ENCODE measurements around the gene SLC1A7.

Gene SLC1A7

GRCh38 chr1:53174971-53175913 is 32.8 kb upstream of the SLC1A7 start:
- no peak overlapping the region for H3K4me3 ChIP-seq (ENCODE audit: low read length)
- no peak for TF ChIP-seq CTCF (IDR thresholded peaks at IDR 0.05; ENCODE audit: insufficient read depth, low read depth, low read length, missing control alignments)
- no peak for DNase-seq (ENCODE audit: low read depth)

- no peak for TF ChIP-seq CTCF (IDR thresholded peaks at IDR 0.05; ENCODE audit: insufficient read depth, low read depth, low read length, missing control alignments)
- DNase-seq (ENCODE audit: low read depth), result no peak
Observed at GRCh38 chr1:53172426-53173128, 30.1 kb upstream of the SLC1A7 start.

GRCh38 chr1:53166912-53167311 is 24.5 kb upstream of the SLC1A7 start:
- no peak for TF ChIP-seq CTCF (IDR thresholded peaks at IDR 0.05; ENCODE audit: insufficient read depth, low read depth, low read length, missing control alignments)
- DNase-seq (ENCODE audit: low read depth), result no peak
- H3K4me3 ChIP-seq (ENCODE audit: low read length), result no peak overlapping the region

More at GRCh38 chr1:53172426-53173128, 30.1 kb upstream of the SLC1A7 start:
- H3K4me3 ChIP-seq (ENCODE audit: low read length), result no peak overlapping the region

- DNase-seq (ENCODE audit: low read depth), result no peak
- no peak overlapping the region for H3K4me3 ChIP-seq (ENCODE audit: low read length)
- no peak for TF ChIP-seq CTCF (IDR thresholded peaks at IDR 0.05; ENCODE audit: insufficient read depth, low read depth, low read length, missing control alignments)
Observed at GRCh38 chr1:53166366-53166765, 23.9 kb upstream of the SLC1A7 start.

GRCh38 chr1:53165408-53165961 is 23.0 kb upstream of the SLC1A7 start:
- DNase-seq (ENCODE audit: low read depth), result no peak
- TF ChIP-seq CTCF (IDR thresholded peaks at IDR 0.05; ENCODE audit: insufficient read depth, low read depth, low read length, missing control alignments), result no peak
- H3K4me3 ChIP-seq (ENCODE audit: low read length), result no peak overlapping the region

GRCh38 chr1:53163291-53163768 is 20.9 kb upstream of the SLC1A7 start:
- no peak overlapping the region for H3K4me3 ChIP-seq (ENCODE audit: low read length)
- no peak for TF ChIP-seq CTCF (IDR thresholded peaks at IDR 0.05; ENCODE audit: insufficient read depth, low read depth, low read length, missing control alignments)
- no peak for DNase-seq (ENCODE audit: low read depth)
